Measurements from ENCODE around the gene BUD23. TPM values are rescaled to one million over a fixed set of nuclear protein-coding genes. Genes with fewer than 3 reads are reported as not detected.

Gene BUD23
- total RNA-seq, 2 donors from 2014 or later: 39.0 to 48.2 TPM

DNA sequence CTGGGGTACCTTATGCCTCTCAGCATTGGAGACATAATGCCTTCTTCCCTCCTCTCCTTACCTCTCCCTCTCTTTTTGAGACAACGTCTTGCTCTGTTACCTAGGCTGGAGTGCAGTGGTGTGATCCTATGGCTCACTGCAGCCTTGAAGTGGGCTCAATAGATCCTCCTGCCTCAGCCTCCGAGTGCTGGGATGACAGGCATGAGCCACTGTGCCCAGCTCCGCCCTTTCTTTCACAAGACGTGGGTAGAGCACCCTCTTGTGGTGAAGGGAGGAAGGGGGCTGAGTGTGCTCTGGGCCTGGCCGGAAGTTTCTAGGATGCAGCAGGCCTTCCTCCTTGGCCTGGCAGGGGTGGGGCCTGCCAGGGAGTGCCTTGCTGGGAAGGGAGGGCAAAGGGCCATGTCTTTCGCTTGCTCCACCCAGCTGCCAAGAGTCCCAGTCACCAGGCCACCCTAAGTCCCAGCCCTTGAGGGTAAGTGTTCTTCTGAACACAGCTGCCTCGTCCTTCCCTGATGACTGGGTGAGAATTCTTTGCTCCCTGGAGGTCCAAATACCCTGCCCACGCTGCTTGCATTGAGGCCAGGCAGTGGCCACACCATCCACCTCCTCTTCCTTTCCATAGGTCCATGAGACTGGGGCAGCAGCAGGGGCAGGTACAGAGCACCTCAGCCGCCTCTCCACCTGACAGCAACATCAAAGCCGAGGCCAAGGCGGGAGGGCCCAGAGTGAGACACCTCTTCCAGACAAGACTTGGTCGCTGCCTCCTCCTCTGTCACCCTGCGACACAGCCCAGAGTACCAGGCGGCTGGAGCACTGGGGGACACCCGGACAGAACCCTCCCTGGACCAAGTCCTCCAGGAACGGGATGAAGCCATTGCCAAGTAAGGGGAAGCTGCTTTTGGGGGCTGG, 51.5 kb downstream of the BUD23 start:
- peak; percentile 64 for ATAC-seq
- intact Hi-C loops (cut with DNase I, micrococcal nuclease): no loop called here

DNA sequence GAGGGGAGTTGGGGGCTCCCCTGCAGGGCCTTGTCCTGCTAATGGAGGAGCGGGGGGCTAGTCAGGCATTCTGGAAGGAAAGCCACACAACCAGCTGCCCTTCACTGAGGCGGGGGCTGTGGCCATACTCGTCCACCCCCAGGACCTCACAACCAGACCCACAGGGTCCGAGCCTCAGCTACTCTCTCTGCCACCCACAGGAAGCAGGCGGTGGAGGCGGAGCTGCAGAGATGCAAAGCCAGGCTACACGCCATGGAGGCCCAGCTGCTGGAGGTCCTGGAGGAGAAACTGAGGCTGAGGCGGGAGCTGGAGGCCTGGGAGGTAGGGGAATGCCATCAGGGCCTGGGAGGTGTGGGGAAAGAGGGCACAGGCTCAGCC, 52.1 kb downstream of the BUD23 start:
- intact Hi-C loops (cut with DNase I, micrococcal nuclease): no loop called here
- DNase-seq (no peak), ATAC-seq (no peak)

More for the DNA sequence above, 51.5 kb downstream of the BUD23 start:
- DNase-seq: peak; percentile 91 to 95

DNA sequence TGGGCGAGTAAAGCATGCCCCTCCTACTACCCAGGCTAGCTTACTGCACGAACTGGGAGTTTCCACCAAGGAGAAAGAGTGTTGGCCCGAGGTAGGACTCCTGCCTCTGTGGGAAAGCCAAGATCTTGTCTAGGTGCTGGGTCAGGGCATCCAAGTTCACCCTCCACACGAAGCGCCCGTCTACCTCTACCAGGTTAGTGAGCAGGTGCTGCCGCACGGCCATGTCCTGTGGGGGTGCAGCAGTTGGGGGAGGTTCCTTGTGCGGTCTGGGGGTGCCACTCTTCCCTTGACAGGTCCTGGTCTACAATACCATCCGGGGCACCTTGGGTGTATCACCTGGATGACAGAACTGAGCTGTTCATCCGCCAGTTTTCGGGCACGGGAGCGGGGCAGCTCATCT, 53.5 kb downstream of the BUD23 start:
- intact Hi-C loops (cut with DNase I, micrococcal nuclease): no loop called here
- ATAC-seq (no peak), DNase-seq (no peak)

DNA sequence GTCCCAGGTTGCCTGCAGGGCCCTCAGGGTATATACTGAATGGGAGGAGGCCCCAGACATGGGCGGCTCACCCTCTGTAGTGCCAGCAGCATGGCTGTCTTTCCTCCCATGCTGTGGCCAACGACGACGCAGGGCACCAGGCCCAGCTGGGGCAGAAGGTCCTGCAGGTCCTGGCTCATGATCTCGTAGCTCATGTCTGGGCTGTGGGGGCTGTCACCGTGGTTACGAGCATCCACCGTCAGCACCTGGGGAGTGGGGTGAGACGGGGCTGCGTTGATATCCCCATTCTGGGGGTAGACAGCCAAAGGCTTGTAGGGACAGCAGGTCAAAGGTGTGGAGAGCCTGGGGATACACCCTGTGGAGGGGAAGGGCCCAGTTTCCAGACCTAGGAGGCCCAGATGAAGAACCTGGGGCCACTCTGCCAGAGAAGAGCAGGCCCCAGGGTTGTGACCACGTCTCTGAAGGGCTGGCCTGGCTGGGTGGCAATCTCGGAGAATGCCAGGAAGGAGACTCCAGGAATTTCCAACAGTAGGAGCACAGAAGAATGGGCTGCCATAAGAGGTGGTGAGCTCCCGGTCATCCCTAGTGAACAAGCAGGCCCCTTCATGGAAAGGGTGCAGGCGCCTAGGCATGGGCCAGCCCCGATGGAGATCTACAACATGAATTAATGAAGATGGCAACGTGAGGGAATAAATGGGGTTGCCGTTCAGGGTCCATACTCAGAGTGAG, 54.3 kb downstream of the BUD23 start:
- ATAC-seq (no peak), DNase-seq (peak in 1 of 2 donors; percentile 56)
- intact Hi-C loops (cut with DNase I, micrococcal nuclease): no loop called here

DNA sequence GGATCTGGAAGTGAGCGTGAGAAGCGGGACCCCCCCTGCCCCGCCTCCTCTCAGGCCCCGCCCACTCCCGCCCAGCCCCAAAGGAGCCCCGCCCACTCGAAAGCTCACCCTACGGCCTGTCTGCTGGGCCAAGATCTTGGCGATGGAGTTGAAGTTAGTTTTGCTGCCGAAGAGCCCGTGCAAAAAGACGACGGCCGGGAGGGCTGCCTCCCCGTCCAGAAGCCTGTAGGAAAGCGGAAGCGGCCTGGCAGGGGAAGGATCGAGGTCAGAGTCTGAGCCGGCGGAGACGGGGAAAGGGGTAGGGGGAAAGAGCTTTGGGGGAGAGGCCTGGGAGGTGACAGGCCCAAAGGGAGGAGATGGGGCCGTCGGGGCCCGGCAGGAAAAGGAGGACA, 54.8 kb downstream of the BUD23 start:
- intact Hi-C loops (cut with DNase I, micrococcal nuclease): no loop called here
- DNase-seq (peak; percentile 68 to 85), ATAC-seq (peak; percentile 37)

DNA sequence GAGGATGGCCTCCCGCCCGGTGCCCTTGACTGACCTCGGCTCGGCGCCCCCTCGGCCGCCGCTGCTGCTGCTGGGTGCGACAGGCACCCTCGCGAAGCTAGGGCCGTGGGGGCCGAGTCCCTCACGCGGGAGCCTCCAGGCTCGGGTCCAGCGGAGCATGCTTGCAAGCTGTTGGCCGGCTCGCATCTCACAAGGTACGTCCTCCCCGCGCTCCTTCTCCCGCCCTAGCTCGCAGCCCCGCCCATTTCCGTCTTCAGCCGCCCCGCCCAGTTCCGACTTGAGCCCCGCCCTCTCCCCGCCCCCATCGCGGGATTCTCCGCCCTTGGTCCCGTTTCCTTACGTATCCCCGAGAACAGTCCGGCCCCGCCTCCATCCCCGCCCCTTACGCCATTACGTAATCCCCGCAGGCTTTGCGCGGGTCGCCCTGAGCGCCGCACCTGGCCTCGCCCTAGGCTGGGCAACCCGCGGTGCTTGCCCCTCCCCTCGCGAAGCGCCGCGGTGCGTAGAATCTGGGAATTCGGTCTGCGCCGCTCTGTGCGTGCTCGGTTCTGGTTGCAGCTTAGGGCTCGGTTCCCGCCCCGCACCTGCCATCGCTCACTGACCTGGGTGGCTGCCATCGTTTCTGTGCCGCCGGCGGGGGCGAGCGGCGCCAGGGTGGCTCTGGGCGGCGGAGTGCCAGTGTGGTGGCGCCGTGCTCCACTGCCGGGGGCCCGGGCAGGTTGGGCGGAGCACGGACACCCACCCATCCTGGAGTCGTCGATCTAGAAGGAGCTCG, 55.4 kb downstream of the BUD23 start, which contains the start of gene ABHD11:
Gene ABHD11 (minus strand): TSS at position 191 of the 775 bp plus-strand sequence. CDS start 32 bp downstream, at position 159.
- intact Hi-C loops (cut with DNase I, micrococcal nuclease): no loop called here
- ATAC-seq (peak; percentile 60), DNase-seq (peak; percentile 96 to 99)

DNA sequence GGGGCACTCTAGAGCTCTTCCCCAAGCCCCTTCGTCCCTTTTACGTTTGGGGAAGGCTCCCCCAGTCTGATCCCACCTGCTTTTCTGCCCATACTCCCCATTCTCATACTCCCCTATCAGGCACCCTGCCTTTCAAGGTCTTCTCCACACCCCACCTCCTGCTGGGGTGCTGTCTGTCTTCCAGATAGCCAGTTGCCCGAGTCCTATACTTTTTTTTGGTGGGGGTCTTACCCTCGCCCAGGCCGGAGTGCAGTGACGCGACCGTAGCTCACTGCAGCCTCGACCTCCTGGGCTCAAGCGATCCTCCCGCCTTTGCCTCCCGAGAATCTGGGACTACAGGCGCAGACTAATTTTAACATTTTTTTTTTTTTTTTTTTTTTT, 56.0 kb downstream of the BUD23 start:
- ATAC-seq (no peak), DNase-seq (no peak)
- intact Hi-C loops (cut with DNase I, micrococcal nuclease): no loop called here

DNA sequence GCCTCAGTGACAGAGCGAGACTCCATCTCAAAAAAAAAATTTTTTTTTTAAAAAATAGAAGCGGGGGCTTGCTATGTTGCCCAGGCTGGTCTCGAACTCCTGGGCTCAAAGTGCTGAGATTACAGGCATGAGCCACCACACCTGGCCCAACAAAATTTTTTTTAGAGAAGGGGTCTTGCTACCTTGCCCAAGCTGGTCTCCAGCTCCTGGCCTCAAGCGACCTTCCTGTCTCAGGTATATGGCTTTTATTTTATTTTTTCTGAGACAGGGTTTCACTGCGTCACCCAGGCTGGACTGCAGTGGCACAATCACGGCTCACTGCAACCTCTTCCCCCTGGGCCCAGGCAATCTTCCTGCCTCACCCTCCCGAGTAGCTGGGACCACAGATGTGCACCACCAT, 56.8 kb downstream of the BUD23 start:
- DNase-seq (no peak), ATAC-seq (no peak)
- intact Hi-C loops (cut with DNase I, micrococcal nuclease): loop anchor here in 1 of 2 donors (10.0 kb wide), 1 partner anchor 115 kb away; no protein-coding TSS in a partner anchor

DNA sequence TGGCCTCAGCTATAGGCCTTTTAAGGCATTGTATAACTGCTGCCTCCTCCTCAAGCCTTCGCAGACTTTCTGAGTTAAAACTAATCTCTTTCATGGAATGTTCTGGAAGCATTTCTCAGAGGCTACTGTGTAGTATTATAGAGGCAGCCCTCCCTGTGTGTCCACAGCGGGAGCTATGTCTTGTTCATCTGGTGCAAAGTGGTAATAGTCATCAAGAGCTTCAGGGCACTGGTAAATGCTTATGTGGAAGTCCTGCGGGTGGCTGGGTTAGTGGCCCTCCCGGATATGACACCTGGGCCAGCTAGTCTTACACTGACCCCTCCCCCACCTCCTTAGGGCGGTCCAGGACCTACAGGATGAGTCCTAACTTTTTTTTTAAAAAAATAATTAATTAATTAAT, 57.4 kb downstream of the BUD23 start:
- no peak for DNase-seq
- ATAC-seq: no peak
- intact Hi-C loops (cut with DNase I, micrococcal nuclease): loop anchor here in 1 of 2 donors (10.0 kb wide), 1 partner anchor 114 kb away; no protein-coding TSS in a partner anchor

DNA sequence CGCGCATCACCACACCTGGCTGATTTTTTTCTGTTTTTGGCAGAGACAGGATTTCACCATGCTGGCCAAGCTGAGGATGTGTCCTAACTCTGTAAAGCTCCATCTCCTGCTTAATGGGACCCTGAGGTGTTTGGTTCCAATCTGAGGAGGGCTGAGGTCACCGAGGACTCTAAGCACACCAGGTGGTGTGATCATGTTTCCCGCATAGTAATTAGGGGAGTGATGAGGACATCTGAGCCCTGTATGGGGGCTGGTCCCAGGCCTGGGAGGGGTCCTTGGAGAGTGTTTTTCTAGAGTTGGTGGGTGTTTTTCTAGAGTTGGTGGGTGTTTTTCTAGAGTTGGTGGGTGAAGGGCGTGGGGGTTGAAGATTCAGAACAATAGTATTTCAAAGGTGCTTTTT, 58.2 kb downstream of the BUD23 start:
- ATAC-seq: no peak

DNA sequence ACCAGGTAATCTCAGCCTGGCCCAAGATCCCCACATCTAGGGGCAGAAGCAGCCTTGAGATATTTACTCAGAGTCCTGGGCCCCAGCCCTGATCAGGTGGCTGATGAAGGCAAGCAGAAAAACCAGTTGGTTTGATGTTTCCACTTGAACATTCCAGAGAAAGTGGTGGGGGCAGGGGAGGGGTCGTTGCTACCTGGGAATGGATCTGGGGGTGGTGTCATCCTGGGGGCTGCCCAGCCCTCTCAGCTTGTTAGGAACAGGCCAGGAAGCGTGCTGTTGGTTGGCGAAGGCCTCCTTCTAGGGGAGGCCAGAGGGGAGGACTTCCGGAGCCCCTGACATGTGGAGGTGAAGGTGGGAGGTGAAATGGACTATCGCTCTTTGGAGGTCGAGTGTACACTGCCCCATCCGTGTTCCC, 58.9 kb downstream of the BUD23 start:
- DNase-seq: peak in 1 of 2 donors; percentile 43
- no peak for ATAC-seq

More for the DNA sequence above, 58.2 kb downstream of the BUD23 start:
- intact Hi-C loops (cut with DNase I, micrococcal nuclease): loop anchor here in 1 of 2 donors (10.0 kb wide), 1 partner anchor 113 kb away; no protein-coding TSS in a partner anchor
- no peak for DNase-seq

DNA sequence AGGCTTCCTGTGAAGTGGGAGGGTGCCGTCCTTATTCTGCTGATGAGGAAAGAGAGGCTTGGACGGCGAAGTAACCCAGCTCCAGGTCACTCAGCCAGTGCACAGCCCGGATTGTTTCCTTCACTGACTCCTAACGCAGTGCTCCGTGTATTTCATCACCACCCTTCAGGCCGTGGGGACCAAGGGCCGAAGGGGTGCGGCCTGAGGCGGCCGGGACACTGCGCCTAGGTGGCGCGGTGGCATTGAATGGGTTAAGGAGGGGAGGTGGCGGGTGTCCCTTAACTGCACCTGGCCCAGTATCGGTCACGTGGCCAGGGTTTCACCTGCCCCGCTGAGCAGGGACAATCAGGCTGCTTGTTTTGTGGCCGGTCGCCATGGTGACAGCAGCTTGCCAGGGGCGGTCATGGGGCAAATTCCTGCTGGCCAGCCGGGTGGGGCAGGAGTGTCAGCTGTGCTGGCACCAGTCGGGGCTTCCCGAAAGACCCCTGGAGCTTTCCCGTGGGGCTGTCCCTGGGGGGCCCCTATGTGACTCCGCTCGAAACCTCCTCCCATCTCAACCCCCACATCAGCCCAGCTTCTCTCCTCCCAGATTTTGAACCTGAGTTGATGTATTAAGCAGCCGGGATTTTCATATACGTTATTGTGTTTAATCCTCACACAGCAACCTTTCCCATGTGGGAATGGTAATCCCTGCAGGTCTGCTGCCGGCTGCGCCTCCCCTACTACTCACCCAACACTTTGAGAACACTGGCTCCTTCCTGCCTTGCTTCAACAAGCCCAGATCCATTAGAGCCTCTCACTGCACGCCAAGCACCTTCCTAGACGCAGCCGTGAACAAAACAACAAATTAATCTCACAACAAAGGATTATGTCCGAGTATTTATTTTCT, 59.6 kb downstream of the BUD23 start:
- DNase-seq (peak; percentile 96 to 99), ATAC-seq (peak; percentile 62)
- intact Hi-C loops (cut with DNase I, micrococcal nuclease): loop anchor here in 1 of 2 donors (10.0 kb wide), 1 partner anchor 112 kb away; no protein-coding TSS in a partner anchor

More for the DNA sequence above, 58.9 kb downstream of the BUD23 start:
- intact Hi-C loops (cut with DNase I, micrococcal nuclease): loop anchor here in 1 of 2 donors (10.0 kb wide), 1 partner anchor 112 kb away; no protein-coding TSS in a partner anchor

DNA sequence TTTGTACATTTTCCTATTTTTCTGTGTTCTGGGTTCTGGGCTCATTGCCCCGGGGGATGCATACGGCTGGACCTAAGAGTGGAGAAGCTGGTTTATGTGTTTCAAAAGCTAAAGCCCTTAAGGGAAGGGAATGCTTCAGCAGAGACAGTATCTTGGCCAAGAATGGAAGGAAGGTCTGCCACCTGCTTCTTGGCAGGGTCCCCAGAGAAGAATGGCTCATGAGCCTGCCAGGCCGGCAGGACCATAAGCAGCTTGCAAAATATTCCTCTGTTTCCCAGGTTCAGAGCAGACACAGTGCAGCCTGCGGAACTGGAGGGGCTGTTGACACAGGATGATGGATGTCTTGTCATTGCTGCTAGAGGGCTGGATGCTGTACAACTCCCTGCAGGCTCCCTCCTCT, 63.0 kb downstream of the BUD23 start:
- no peak for DNase-seq
- intact Hi-C loops (cut with DNase I, micrococcal nuclease): loop anchor here in 1 of 2 donors (10.0 kb wide), 1 partner anchor 108 kb away; no protein-coding TSS in a partner anchor
- no peak for ATAC-seq

Small RNA genes within 50 kb of the gene (microRNA-seq; reads per million reads assigned to microRNA genes)
- gene MIR4284: 0 reads per million in 2 donors

Other genes starting within 250 kb of the BUD23 start
- under 1 TPM; 0.12 to 0.25 TPM for gene FZD9, start 249.8 kb upstream of the BUD23 start, total RNA-seq
- gene BAZ1B, start 161.3 kb upstream of the BUD23 start, total RNA-seq: 10 to 100 TPM; 37.7 to 42.6 TPM
- 10 to 100 TPM; 59.0 to 60.8 TPM for gene BCL7B, start 125.9 kb upstream of the BUD23 start, total RNA-seq
- 10 to 100 TPM; 30.8 to 36.3 TPM for gene TBL2, start 105.0 kb upstream of the BUD23 start, total RNA-seq
- 10 to 100 TPM; 13.2 to 23.3 TPM for gene MLXIPL, start 59.1 kb upstream of the BUD23 start, total RNA-seq
- gene VPS37D, start 15.8 kb upstream of the BUD23 start, total RNA-seq: under 1 TPM; 0.70 to 0.78 TPM
- 10 to 100 TPM in 1 of 2 donors, 1 to 10 TPM in 1; 8.5 to 10.0 TPM for gene DNAJC30, start 144 bp upstream of the BUD23 start, total RNA-seq
- 1 to 10 TPM; 4.7 to 6.9 TPM for gene STX1A, start 36.1 kb downstream of the BUD23 start, total RNA-seq
- 100 to 1,000 TPM in 1 of 2 donors, 10 to 100 TPM in 1; 89.5 to 131 TPM for gene ABHD11, start 55.2 kb downstream of the BUD23 start, total RNA-seq
- gene CLDN3, start 86.7 kb downstream of the BUD23 start, total RNA-seq: 100 to 1,000 TPM; 566 to 781 TPM
- 1,000 to 10,000 TPM; 1,078 to 1,246 TPM for gene CLDN4, start 147.4 kb downstream of the BUD23 start, total RNA-seq
- 1 to 10 TPM; 3.7 to 3.8 TPM for gene METTL27, start 158.9 kb downstream of the BUD23 start, total RNA-seq
- not detected for gene TMEM270, start 177.6 kb downstream of the BUD23 start, total RNA-seq

Data from left colon (tissue), 2 donors.